Epidermal melanocyte (primary cell): Measurements from ENCODE around the gene KANK2.
A peak's percentile ranks its signal among the peaks of the same experiment; 100 is the strongest.
"Not testable (repeated sequence)": the region's sequence is repeated elsewhere in the genome, so short reads cannot be mapped to it uniquely, and the experiment has no call there.

Experiments
- DNase-seq: peaks from one replicate; pipeline ENCODE4 v3.0.0; 2011; ENCODE audit warnings: low spot score; ENCODE audit not compliant: insufficient read length

The KANK2 gene

DNA sequence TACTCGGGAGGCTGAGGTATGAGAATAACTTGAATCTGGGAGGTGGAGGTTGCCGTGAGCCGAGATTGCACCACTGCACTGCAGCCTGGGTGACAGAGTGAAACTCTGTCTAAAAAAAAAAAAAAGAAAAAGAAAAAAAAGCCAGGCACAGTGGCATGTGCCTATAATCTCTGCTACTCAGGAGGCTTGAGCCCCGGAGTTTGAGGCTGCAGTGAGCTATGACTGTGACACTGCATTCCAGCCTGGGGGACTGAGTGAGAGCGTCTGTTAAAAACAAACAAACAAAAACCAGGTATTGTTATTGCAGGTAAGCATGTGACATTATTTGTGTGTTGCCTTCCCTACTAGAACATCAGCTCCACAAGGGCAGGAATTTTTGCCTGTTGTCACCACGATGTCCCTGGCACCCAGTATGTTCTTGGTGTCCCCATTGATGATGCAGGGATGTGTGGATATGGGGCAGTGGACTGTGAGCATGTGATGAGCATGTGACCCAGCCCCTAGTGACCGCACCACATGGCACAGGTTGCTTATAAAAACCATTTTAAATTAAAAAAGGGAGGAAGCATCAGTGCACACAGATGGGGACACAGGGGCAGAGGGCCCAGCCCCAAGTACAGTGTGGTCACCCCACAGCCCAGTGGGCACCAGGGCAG lies 1.6 kb upstream of the KANK2 start:
- no peak for DNase-seq

GRCh38 chr19:11198175-11198534 lies 810 bp upstream of the KANK2 start:
- DNase-seq: no peak

- DNase-seq: no peak
Observed at GRCh38 chr19:11196406-11197287, 698 bp downstream of the KANK2 start.

DNA sequence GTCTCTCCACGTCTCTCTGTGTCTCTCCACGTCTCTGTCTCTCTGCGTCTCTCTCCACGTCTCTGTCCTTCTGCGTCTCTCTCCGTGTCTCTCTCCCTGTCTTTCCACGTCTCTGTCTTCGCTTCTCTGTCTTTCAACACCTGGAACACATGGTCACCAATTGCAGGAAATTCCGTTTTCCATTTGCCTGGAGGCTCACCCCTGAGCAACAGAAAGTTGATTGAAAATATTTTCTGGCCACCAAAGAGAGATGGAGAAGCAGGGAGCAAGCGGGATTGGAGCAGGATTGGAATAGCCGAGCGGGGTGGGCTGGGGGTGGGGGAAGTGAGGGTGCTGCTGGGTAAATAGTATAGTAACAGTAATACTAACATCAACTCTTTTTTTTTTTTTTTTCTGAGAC lies 1.7 kb downstream of the KANK2 start:
- DNase-seq: no peak

GRCh38 chr19:11194656-11195558 lies 2.4 kb downstream of the KANK2 start:
- no peak for DNase-seq

DNA sequence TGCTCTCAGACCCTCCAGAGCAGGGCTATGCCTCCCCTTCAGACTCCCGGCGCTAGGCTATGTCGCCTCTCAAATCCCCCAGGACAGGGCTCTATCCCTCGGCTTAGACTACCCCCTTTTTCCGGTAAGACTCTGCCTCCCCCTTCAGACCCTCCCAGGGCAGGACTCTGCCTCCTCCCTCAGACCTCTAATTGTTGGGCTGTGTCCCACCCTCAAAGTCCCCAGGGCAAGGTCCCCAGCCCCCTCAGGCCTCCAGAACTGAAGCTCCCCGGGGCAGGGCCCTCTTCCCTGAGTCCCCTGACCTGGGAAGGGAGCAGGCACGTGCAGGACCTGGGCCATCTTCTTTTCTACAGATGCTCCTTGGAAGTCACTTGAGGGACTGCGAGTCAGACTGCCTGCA lies 3.2 kb downstream of the KANK2 start:
- no peak for DNase-seq

DNA sequence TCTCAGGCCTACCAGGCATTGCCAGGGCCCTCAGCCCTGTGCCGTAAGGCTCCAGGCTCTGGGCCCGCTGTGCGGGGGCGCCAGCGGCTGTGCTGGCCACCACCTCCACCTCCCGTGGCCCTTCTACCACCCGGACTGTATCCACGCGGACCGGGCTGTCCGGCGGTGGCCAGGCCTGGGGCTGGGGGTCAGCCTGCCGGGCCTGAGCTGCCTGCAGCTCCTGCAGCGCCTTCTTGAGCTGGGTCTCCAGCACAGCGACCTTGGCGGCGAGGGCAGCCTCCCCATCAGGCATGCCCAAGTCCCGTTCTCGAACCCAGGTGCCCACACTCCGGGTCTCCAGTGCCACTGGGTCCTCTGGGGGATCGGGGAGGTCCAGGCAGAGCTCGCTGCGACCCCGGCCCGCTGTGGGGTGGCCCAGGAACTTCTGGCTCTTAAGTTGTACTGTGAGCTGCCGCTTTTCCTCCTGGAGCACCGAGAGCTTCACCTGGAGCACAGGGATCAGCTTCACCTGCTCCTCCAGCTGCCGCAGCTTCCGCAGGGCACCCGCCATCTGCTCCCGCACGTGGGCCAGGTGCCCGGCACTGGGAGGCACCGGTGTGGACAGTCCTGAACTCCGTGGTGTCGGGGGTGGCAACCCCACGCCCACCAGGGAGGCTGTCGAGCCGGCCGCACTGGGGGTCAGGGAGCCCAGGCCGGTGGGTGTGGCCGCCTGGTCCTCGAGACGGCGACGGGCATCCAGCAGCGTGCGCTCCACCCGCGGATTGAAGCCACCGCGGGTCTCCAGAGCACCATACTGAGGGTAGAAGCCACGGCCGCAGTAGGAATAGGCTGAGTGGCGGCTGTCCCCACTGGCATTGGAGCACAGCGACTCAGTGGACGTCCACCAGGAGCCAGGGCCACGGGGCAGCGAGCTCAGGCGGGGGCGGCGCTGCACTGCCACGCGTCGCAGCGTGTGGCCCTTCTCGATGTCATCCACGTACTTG lies 4.1 kb downstream of the KANK2 start:
- DNase-seq: no peak

DNA sequence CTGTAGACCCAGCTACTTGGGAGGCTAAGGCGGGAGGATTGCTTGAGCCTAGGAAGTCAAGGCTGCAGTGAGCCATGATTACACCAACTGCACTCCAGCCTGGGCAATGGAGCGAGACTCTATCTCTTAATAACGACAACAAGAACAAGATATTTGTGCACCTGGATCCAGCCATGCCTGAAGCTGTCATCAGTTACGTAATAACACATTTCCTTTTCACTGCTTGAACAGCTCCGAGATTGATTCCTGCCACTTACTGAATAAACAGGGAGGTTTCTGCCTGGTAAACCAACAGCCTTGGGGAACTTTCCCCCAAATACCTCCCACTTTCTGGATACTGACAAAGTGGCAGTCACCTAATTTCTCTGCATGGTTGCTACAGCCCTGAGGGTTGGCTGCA lies 5.4 kb downstream of the KANK2 start:
- DNase-seq: no peak

GRCh38 chr19:11191273-11191755 lies 6.0 kb downstream of the KANK2 start:
- peak; percentile 82 for DNase-seq

DNA sequence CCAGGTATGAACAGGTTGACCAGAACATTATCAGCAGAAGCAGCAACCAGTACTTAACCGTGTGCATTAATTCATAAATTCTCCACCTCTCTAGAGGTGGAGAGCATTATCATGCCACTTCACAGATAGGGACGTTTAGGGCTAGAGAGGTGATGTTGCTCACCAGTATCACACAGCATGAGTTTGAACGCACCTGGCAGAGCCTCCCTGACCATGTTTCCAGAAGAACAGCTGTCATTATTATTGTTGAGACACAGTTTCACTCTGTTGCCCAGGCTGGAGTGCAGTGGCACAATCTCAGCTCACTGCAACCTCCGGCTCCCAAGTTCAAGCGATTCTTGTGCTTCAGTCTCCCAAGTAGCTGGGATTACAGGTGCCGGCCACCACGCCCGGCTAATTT lies 6.8 kb downstream of the KANK2 start:
- DNase-seq: no peak

DNA sequence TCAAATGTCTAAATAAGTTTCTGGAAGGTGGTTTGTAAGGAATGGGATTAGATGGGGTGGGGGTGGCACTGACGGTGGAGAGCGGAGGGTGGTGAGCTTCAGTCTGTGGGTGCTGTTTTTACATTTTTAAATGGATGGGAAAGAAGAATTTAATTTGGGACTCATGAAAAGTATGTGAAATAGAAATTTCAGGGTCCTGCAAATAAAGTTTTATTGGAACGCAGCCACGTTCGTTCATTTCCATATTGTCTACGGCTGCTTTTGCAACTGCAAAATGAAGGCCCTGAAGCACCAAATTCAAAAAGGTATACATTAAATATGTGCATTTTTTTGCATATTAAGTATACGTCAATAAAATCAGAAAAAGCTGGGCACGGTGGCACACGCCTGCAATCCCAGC lies 9.9 kb downstream of the KANK2 start:
- DNase-seq: no peak

GRCh38 chr19:11182994-11183393 lies 14.4 kb downstream of the KANK2 start:
- DNase-seq: no peak

GRCh38 chr19:11181488-11181887 lies 15.9 kb downstream of the KANK2 start:
- DNase-seq: no peak

DNA sequence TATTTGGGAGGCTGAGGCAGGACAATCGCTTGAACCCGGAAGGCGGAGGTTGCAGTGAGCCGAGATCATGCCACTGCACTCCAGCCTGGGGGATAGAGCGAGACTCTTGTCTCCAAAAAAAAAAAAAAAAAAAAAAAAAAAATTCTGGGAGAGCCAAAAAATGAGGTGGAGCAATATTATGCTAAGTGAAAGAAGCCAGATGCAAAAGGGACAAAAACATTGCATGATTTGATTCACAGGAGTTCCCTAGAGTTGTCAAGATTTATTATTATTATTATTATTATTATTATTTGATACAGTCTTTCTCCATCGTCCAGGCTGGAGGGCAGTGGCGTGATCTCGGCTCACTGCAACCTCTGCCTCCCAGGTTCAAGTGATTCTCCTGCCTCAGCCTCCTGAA lies 16.4 kb downstream of the KANK2 start:
- DNase-seq: not testable (repeated sequence)

DNA sequence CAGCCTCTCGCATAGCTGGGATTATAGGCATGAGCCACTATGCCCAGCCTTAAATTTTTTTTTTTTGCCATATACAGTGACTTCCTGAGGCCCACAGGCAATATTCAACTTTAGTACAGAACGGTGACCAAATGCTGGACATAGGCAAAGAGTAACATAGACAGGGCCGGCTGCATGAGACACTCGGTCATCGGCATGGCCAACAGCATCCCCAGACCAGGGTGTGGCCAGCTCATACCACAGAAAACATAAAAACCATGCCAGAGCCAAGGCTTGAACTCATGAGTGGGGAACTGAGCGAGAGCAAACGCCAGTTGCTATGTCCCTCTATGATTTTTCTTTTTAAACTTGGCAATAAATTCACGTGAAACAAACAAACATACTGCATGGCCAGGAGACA lies 17.0 kb downstream of the KANK2 start:
- DNase-seq: no peak

DNA sequence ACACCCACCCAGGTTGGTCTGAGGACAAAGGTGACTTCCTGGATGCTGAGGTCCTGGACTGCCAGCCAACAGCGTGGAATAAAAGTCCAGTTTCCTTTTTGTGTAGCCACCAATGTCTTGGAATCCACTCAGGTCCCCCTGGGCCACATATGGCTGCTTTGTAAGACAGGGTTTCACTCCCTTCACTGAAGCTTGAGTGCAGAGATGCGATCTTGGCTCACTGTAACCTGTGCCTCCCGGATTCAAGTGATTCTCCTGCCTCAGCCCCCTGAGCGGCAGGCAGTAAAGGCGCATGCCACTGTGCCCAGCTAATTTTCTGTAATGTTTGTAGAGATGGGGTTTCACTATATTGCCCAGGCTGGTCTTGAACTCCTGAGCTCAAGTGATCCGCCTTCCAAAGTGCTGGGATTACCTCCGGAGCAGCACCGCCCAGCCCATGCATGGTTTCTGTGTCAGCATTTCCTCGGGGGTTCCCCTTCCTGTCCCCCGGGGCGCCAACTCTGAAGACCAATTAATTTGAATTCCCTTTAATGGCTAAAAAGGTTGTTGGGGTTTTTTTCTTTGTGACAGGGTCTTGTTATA lies 17.5 kb downstream of the KANK2 start:
- DNase-seq: no peak

DNA sequence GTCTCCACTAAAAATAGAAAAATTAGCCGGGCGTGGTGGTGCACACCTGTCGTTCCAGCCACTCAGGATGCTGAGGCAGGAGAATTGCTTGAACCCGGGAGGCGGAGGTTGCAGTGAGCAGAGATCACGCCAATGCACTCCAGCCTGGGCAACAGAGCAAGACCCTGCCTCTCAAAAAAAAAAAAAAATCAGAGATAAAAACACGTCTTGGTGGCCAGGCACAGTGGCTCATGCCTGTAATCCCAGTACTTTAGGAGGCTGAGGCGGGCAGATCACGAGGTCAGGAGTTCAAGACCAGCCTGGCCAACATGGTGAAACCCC lies 18.2 kb downstream of the KANK2 start:
- not testable (repeated sequence) for DNase-seq

DNA sequence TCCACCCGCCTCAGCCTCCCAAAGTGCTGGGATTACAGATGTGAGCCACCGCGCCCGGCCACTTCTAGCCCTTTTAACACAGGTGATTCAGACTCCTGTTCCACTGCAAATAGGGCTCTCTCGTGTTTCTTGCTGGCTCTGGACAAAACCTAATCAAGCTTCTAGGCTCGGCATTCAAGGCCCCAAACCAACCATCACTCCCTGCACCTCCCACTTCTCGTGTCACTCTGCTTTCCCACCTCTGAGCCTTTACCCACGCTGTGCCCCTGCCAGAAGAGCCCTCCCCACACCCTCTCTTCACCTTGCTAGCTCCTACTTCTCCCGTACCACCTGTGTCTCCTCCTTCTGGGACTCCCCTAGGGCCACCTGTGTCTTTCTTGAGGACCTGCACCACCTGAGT lies 19.8 kb downstream of the KANK2 start:
- no peak for DNase-seq

GRCh38 chr19:11176466-11177193 lies 20.7 kb downstream of the KANK2 start:
- no peak for DNase-seq

DNA sequence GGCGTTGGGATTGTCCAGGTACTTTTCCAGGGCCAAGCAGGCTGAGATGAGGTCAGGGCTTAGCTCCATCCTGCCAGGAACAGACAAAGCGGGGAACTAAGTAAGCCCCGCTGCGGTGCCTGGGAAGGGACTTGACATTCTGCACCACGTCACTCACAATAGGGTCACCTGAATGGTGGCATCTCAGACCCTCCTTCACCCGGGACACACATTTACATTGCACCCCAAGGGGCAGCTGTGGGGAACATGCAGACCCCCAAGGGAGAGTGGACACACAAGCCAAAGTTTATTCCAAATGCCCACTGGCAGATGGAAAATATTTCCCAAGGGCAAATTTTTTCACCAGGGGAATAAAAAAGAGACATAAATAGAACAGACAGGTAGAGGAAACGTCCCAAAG lies 21.4 kb downstream of the KANK2 start:
- no peak for DNase-seq
